ENCODE data around the gene GET4.

The GET4 gene

DNA sequence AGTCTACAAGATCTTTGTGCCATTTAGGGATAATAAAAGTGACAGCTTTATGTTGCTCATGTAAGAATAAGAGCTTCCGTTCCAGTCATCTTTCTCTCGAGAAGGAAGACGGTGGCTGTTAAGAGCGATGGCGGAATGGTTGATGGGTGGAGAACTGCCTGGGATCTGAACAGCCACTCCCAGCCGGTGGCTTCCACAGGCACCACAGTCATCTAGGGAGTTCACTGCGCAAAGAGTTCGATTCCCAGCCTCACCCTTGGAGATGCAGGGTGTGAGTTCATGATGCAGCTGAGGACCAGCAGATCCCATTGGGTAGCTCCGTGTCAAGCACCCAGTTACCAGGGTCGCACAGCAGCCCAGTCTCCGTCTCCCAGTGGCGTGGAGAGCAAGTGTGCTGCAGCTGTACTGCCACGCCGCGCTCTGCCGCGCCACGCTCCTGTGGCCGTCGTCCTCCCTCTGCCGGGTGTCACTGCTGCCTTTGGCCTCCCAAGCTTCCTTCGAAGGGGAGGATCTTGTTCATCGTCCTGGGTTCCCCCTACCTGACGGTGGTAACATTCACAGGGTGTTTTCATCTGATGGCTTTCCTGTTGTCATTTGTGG lies 36.3 kb upstream of the GET4 start:
- Histone ChIP-seq H3K36me3 (ENCODE audit: insufficient read depth, low read length) (peaks cover 57% of the 10 kb centered on the region), H3F3A (ENCODE audit: insufficient read depth, low read length) (no peaks in the 10 kb centered on the region)

DNA sequence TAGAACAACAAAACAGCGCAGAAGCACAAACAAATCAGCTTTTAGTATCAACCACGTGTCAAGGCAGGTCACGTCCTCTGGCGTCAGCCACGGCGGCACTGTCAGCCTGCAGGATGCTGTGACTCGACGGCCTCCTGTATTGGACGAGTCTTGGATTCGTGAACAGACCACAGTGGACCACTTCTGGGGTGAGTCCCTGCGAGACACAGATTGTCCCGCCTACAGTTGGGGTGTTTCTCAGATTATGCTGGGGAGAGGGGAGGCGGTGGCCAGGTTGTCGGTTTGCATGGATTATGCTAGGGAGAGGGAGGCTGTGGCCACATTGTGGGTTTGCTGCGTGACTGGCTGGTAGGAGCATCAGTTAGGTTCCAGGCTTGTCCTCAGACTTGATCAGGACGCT lies 34.4 kb upstream of the GET4 start:
- H3K4me3 ChIP-seq (ENCODE audit: low read depth, low read length, poor library complexity, severe bottlenecking) = no peak overlapping the region
- no peaks in the 10 kb centered on the region for H3K9me3 ChIP-seq (ENCODE audit: low read length)
- H3K9me2 ChIP-seq (ENCODE audit: low read depth, low read length) = no peaks in the 10 kb centered on the region
- no peaks in the 10 kb centered on the region for H3F3A ChIP-seq (ENCODE audit: insufficient read depth, low read length)
- no peaks in the 10 kb centered on the region for H3K27me3 ChIP-seq (ENCODE audit: insufficient read depth, low read length)
- no peak overlapping the region for H2AFZ ChIP-seq (ENCODE audit: low read length)
- H3K36me3 ChIP-seq (ENCODE audit: insufficient read depth, low read length) = peaks cover 53% of the 10 kb centered on the region
- no peak for TF ChIP-seq EZH2 (IDR thresholded peaks at IDR 0.05; ENCODE audit: borderline replicate concordance, low read length)
- TF ChIP-seq, protein P1, sequence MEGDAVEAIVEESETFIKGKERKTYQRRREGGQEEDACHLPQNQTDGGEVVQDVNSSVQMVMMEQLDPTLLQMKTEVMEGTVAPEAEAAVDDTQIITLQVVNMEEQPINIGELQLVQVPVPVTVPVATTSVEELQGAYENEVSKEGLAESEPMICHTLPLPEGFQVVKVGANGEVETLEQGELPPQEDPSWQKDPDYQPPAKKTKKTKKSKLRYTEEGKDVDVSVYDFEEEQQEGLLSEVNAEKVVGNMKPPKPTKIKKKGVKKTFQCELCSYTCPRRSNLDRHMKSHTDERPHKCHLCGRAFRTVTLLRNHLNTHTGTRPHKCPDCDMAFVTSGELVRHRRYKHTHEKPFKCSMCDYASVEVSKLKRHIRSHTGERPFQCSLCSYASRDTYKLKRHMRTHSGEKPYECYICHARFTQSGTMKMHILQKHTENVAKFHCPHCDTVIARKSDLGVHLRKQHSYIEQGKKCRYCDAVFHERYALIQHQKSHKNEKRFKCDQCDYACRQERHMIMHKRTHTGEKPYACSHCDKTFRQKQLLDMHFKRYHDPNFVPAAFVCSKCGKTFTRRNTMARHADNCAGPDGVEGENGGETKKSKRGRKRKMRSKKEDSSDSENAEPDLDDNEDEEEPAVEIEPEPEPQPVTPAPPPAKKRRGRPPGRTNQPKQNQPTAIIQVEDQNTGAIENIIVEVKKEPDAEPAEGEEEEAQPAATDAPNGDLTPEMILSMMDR (IDR thresholded peaks at IDR 0.05; ENCODE audit: low read length) = no peak
- no peak overlapping the region for H3K4me2 ChIP-seq (ENCODE audit: low read length)
- no peaks in the 10 kb centered on the region for H3K4me1 ChIP-seq (ENCODE audit: insufficient read depth, low read length, severe bottlenecking)
- no peak overlapping the region for H3K27ac ChIP-seq (ENCODE audit: low read depth, low read length, poor library complexity, severe bottlenecking)
- no peaks in the 10 kb centered on the region for H3K79me2 ChIP-seq (ENCODE audit: insufficient read depth, low read length)
- H3K9ac ChIP-seq (ENCODE audit: low read length) = no peak overlapping the region
- no peaks in the 10 kb centered on the region for H4K20me1 ChIP-seq (ENCODE audit: insufficient read depth, low read length)

More for the DNA sequence above, 36.3 kb upstream of the GET4 start:
- Histone ChIP-seq H3K9ac (ENCODE audit: low read length) (no peak overlapping the region), H3K27me3 (ENCODE audit: insufficient read depth, low read length) (no peaks in the 10 kb centered on the region), H3K4me1 (ENCODE audit: insufficient read depth, low read length, severe bottlenecking) (no peaks in the 10 kb centered on the region), H4K20me1 (ENCODE audit: insufficient read depth, low read length) (no peaks in the 10 kb centered on the region), H3K79me2 (ENCODE audit: insufficient read depth, low read length) (no peaks in the 10 kb centered on the region), H3K27ac (ENCODE audit: low read depth, low read length, poor library complexity, severe bottlenecking) (no peak overlapping the region), H3K9me2 (ENCODE audit: low read depth, low read length) (no peaks in the 10 kb centered on the region), H3K9me3 (ENCODE audit: low read length) (no peaks in the 10 kb centered on the region), H2AFZ (ENCODE audit: low read length) (no peak overlapping the region), H3K4me3 (ENCODE audit: low read depth, low read length, poor library complexity, severe bottlenecking) (no peak overlapping the region), H3K4me2 (ENCODE audit: low read length) (no peak overlapping the region)
- no peak for TF ChIP-seq EZH2 (IDR thresholded peaks at IDR 0.05; ENCODE audit: borderline replicate concordance, low read length)

DNA sequence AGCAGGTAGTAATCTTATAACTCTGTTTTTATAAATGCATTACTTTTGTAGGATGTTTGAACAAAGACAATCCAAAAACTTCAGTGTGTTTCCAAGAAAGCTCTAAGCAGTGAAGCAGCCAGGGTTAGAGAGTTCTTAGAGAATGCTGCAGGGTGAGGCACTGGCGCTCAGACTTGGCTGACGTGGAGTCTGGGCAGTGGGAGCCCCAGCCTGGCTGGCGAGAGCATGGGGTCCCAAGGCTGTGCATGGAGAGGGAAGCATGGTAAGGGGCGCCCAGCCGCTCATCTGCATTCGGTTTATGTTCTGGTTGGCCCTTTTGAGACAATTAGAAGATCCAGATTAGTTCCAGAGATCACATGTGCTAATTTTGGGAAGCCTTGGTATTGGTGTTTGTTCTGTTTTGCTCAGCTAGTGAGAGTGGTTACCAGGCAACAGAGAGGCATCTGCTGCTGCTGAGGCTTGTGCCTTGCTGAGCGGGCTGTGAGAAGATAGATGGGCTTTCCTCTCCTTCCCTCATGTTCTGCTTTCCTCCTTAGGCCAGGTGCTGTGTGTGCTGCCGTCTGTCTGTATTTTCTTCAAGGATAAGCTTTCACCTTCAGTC lies 33.8 kb upstream of the GET4 start:
- H3K36me3 ChIP-seq (ENCODE audit: insufficient read depth, low read length) = peaks cover 50% of the 10 kb centered on the region
- no peaks in the 10 kb centered on the region for H4K20me1 ChIP-seq (ENCODE audit: insufficient read depth, low read length)
- H3K79me2 ChIP-seq (ENCODE audit: insufficient read depth, low read length) = no peaks in the 10 kb centered on the region
- H3K4me1 ChIP-seq (ENCODE audit: insufficient read depth, low read length, severe bottlenecking) = no peaks in the 10 kb centered on the region
- no peak overlapping the region for H3K27ac ChIP-seq (ENCODE audit: low read depth, low read length, poor library complexity, severe bottlenecking)
- no peak overlapping the region for H3K4me2 ChIP-seq (ENCODE audit: low read length)
- no peak for TF ChIP-seq EZH2 (IDR thresholded peaks at IDR 0.05; ENCODE audit: borderline replicate concordance, low read length)
- TF ChIP-seq, protein P1 (IDR thresholded peaks at IDR 0.05; ENCODE audit: low read length) = no peak
- no peak overlapping the region for H3K4me3 ChIP-seq (ENCODE audit: low read depth, low read length, poor library complexity, severe bottlenecking)
- no peak overlapping the region for H2AFZ ChIP-seq (ENCODE audit: low read length)
- no peaks in the 10 kb centered on the region for H3K9me2 ChIP-seq (ENCODE audit: low read depth, low read length)
- no peaks in the 10 kb centered on the region for H3K9me3 ChIP-seq (ENCODE audit: low read length)
- H3K27me3 ChIP-seq (ENCODE audit: insufficient read depth, low read length) = no peaks in the 10 kb centered on the region
- H3K9ac ChIP-seq (ENCODE audit: low read length) = no peak overlapping the region
- H3F3A ChIP-seq (ENCODE audit: insufficient read depth, low read length) = no peaks in the 10 kb centered on the region

DNA sequence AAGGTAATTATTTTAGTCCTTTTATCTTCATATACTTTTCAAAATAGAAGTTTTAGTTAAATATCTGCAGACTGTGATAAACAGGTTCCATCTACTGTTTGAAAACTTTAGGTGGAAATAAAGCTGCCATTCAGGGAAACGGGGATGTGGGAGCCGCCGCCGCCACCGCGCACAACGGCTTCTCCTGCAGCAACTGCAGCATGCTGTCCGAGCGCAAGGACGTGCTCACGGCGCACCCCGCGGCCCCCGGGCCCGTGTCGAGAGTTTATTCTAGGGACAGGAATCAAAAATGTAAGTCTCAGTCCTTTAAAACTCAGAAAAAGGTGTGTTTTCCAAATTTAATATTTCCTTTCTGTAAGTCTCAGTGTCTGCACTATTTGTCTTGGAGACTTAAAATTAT lies 33.1 kb upstream of the GET4 start:
- no peaks in the 10 kb centered on the region for H3K9me2 ChIP-seq (ENCODE audit: low read depth, low read length)
- no peaks in the 10 kb centered on the region for H3F3A ChIP-seq (ENCODE audit: insufficient read depth, low read length)
- no peak overlapping the region for H3K4me3 ChIP-seq (ENCODE audit: low read depth, low read length, poor library complexity, severe bottlenecking)
- H3K9me3 ChIP-seq (ENCODE audit: low read length) = no peaks in the 10 kb centered on the region
- H3K36me3 ChIP-seq (ENCODE audit: insufficient read depth, low read length) = peaks cover 53% of the 10 kb centered on the region
- H3K4me1 ChIP-seq (ENCODE audit: insufficient read depth, low read length, severe bottlenecking) = no peaks in the 10 kb centered on the region
- no peak overlapping the region for H2AFZ ChIP-seq (ENCODE audit: low read length)
- no peak for TF ChIP-seq EZH2 (IDR thresholded peaks at IDR 0.05; ENCODE audit: borderline replicate concordance, low read length)
- TF ChIP-seq, protein P1 (IDR thresholded peaks at IDR 0.05; ENCODE audit: low read length) = no peak
- no peak overlapping the region for H3K27ac ChIP-seq (ENCODE audit: low read depth, low read length, poor library complexity, severe bottlenecking)
- H3K79me2 ChIP-seq (ENCODE audit: insufficient read depth, low read length) = no peaks in the 10 kb centered on the region
- H3K27me3 ChIP-seq (ENCODE audit: insufficient read depth, low read length) = no peaks in the 10 kb centered on the region
- H3K4me2 ChIP-seq (ENCODE audit: low read length) = no peak overlapping the region
- H3K9ac ChIP-seq (ENCODE audit: low read length) = no peak overlapping the region
- H4K20me1 ChIP-seq (ENCODE audit: insufficient read depth, low read length) = no peaks in the 10 kb centered on the region

All from OCI-LY1 (cell line).